HUDEP-2 (cell line): Measurements from ENCODE around the gene ATP1A4.

ENCODE experiments used
- DNase-seq, 76 experiments: peaks; one replicate each; lab custom pipeline; 2025; ENCODE audit not compliant: unreplicated experiment in 76 of 76; lab: John Stamatoyannopoulos, UW

Gene ATP1A4

DNA sequence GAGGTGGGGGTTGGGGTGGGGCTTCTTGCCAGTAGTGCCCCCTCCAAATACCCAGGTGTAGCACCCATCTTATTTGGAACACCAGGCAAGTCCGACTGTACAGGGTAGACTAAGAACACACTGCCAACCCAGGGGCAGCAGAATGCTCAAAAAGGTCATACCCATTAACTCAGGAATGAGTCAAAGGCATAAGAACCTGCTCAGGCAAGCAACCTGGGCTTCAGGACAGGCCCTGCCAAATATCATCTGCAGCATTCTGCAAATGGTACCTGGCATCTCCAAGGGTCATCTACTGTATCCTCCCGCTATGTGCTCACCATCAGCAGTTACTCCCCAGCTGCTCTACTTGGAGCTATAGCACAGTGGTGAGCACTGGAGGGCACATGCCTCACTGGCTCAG, 73.2 kb downstream of the ATP1A4 start:
- DNase-seq: no peak

DNA sequence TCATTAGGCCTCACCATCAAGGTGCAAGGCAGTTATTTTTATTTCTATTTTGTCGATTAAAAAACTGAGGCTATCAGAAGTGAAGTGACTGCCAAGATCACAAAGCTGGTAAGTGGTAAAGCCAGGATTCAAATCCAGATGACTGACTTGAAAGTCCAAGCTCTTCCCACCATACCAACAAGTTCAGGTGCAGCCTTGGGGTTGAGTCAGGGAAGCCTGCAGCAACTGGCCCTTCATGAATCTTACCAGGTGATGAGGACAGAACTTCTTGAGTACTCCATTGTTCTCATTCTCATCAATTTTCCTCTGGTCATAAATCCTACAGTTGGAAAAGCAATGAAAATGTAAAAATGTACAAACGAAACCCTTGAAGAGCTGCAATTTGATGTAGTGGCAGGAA, 73.9 kb downstream of the ATP1A4 start:
- DNase-seq: no peak

DNA sequence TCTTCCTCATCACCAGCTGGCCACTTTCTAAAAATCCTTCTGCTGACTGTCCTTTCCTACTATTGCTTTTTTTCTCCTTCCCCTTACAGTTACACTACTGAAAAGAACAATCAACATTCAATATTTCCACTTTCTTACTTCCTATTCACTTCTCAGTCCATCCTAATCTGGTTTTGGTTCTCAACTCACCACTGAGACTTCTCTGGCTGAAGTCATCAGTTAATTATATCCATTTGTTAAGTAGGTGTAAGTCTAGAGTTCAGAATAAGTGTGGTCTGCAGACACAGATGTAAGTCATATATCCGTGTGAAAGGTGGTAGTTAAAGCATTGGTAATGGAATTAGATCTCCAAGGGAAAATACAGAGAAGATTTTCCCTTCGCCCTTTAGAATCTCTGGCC, 75.2 kb downstream of the ATP1A4 start:
- DNase-seq: no peak

DNA sequence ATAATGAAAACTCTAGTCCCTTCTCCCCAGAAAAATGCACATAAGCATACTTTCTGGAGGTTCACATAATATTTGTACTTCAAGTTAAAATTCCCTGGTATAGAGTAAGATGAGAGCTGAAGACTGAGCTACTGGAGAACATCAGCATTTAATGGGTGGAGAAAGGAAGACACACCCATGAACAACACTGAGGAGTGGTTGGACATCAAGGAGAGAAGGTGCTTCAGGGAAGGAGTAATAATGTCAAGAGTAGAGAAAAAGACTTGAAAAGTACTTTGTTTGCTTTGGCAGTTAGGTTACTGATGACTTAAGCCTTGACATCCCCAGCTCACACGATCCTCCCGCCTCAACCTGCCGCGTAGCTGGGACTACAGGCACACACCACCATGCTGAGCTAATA, 75.6 kb downstream of the ATP1A4 start:
- DNase-seq: no peak

DNA sequence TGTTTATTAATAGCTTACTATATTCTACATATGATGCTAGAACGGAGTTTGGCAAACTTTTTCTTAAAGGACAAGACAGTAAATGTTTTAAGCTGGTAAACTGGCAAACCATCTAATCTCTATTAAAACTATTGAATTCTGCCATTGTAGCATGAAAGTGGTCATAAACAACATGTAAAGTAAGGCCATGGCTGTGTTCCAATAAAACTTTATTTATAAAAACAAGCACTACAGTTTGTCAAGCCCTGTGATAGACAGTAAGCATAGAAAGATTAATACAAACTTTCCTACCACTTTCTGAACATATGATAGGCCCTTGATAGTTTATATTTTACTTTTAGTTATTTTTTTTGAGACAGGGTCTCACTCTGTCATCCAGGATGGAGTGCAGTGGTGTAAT, 76.2 kb downstream of the ATP1A4 start:
- no peak for DNase-seq

DNA sequence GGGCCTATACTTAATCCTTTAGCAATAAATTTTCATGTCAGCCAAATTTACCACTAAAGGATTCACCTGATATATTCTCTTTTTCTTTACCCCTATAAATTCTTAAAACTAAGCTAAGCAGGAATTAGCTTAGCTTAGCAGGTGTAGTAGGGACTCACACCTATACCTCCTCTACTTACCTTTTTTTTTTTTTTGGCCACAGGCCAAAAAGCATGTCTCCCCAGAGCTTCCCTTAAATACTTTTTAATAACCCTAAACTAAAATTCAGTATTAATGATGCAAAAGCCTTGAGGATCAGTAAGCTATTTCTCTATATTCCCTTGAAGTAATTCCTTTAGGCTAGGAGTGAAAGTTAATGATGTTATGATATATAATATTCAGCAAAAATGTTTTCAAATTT, 77.0 kb downstream of the ATP1A4 start:
- DNase-seq: no peak

DNA sequence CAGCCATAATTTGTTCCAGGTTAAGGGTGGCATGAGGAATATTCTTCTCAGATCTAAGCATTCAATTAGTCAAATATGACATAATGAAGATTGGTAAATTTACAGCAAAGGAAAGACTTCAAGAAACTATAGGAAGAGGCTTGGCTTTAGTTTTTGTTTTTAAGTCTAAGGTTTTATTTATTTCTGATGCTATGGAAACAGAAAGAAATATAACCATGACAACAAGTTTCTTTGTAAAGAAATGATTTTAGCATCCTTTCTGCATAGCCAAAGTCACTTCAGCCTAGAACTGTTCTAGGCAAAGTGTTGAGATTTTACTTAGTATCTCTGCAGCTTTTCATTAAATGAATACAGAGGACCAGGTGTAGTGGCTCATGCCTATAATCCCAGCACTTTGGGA, 81.5 kb downstream of the ATP1A4 start:
- DNase-seq: no peak
